Measurements from ENCODE around the gene CLDND2.

CLDND2 gene

DNA sequence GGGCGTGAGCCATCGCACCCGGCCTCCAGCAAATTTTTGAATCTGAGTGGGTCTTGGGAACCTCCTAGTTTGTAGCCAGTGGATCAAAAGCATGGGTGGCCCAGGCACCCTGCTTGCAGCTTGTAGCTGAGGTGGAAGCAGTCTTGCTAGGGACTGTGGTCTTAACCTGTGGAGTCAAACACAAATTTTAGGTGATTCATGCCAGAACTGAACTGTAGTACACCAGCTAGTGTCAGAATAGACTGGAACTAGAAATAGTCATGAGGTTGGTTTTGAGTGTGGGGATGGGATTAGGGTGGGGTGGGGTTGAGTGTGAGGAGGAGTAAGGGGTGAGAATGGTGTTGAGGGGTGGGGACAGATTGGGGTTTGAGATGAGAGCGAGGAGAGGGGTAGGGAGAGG, 13.2 kb upstream of the CLDND2 start:
- Histone ChIP-seq H3K27ac (ENCODE audit: low read depth in 2 of 2, low read length in 2 of 2) (no peak overlapping the region), H3K36me3 (ENCODE audit: control insufficient read depth in 2 of 2, insufficient read depth in 2 of 2, low read length in 2 of 2) (no peaks in the 10 kb centered on the region), H3K9ac (ENCODE audit: low read depth in 1 of 2, low read length in 2 of 2) (no peak overlapping the region), H3K4me1 (ENCODE audit: control insufficient read depth in 2 of 2, insufficient read depth in 2 of 2, low read length in 2 of 2) (no peaks in the 10 kb centered on the region), H3K4me3 (ENCODE audit: low read length in 2 of 2) (no peak overlapping the region), H3K9me3 (ENCODE audit: control insufficient read depth in 2 of 2, low read length in 2 of 2) (peaks cover 0 to 3% of the 10 kb centered on the region in 2 donors), H3K27me3 (ENCODE audit: control insufficient read depth in 2 of 2, insufficient read depth in 2 of 2, low read length in 2 of 2) (peaks cover 0 to 2% of the 10 kb centered on the region in 2 donors)

- Histone ChIP-seq H3K27me3 (ENCODE audit: control insufficient read depth in 2 of 2, insufficient read depth in 2 of 2, low read length in 2 of 2) (no peaks in the 10 kb centered on the region), H3K4me1 (ENCODE audit: control insufficient read depth in 2 of 2, insufficient read depth in 2 of 2, low read length in 2 of 2) (no peaks in the 10 kb centered on the region), H3K9ac (ENCODE audit: low read depth in 1 of 2, low read length in 2 of 2) (no peak overlapping the region), H3K27ac (ENCODE audit: low read depth in 2 of 2, low read length in 2 of 2) (no peak overlapping the region), H3K9me3 (ENCODE audit: control insufficient read depth in 2 of 2, low read length in 2 of 2) (peaks cover 0 to 3% of the 10 kb centered on the region in 2 donors), H3K4me3 (ENCODE audit: low read length in 2 of 2) (no peak overlapping the region), H3K36me3 (ENCODE audit: control insufficient read depth in 2 of 2, insufficient read depth in 2 of 2, low read length in 2 of 2) (no peaks in the 10 kb centered on the region)
Measured at GRCh38 chr19:51380379-51380778, 11.6 kb upstream of the CLDND2 start.

DNA sequence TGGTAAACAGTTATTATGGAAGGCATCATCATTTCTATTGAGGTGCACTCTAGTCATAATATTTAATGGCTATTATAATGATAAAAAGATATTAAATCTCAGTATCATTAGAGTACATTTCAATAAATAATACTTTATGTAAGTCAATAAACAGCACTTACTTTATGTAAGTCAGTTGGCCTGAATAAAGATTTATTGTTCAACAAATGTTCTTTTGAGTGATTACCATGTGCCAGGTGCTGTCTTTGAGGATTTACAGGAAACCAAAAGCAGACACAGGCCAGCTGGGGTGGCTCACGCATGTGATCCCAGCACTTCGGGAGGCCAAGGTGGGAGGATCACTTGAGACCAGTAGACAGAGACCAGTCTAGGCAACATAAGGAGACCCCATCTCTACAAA, 8.6 kb upstream of the CLDND2 start:
- Histone ChIP-seq H3K4me3 (ENCODE audit: low read length in 2 of 2) (no peak overlapping the region), H3K36me3 (ENCODE audit: control insufficient read depth in 2 of 2, insufficient read depth in 2 of 2, low read length in 2 of 2) (no peaks in the 10 kb centered on the region), H3K9ac (ENCODE audit: low read depth in 1 of 2, low read length in 2 of 2) (no peak overlapping the region), H3K27ac (ENCODE audit: low read depth in 2 of 2, low read length in 2 of 2) (no peak overlapping the region), H3K9me3 (ENCODE audit: control insufficient read depth in 2 of 2, low read length in 2 of 2) (peaks cover 0 to 3% of the 10 kb centered on the region in 2 donors), H3K27me3 (ENCODE audit: control insufficient read depth in 2 of 2, insufficient read depth in 2 of 2, low read length in 2 of 2) (no peaks in the 10 kb centered on the region), H3K4me1 (ENCODE audit: control insufficient read depth in 2 of 2, insufficient read depth in 2 of 2, low read length in 2 of 2) (no peaks in the 10 kb centered on the region)

DNA sequence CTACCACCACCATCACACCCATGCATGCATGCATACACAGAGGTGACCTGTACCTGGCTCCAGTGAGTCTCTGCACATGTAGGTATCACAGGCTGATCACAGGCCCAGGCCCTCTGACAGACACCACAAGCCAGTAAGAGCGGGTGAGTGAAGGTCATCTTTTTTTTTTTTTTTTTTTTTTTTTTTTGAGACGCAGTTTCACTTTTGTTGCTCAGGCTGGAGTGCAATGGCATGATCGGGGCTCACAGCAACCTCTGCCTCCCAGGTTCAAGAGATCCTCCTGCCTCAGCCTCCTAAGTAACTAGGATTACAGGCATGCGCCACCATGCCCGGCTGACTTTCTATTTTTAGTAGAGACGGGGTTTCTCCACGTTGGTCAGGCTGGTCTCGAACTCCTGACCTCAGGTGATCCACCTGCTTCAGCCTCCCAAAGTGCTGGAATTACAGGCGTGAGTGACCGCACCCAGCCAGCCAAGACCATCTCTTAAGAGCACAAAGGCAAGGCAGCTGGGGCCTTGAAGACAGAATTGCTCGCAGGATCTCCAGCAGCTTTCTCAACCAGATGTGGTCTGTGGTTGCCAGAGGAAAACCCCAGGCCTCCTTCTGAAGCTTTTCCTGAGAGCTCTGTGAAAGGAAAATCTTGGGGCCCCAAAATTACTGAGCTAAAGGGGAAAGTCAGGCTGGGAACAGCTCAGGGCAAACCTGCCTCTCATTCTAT, 6.9 kb upstream of the CLDND2 start:
- H3K27ac ChIP-seq (ENCODE audit: low read depth in 2 of 2, low read length in 2 of 2), result no peak overlapping the region

GRCh38 chr19:51372649-51373504, 4.1 kb upstream of the CLDND2 start, which contains the start of gene NKG7:
TSS of gene NKG7 (minus strand) at chr19:51372654. CDS start at chr19:51372535, 119 bp downstream.
- no peaks in the 10 kb centered on the region for H3K27me3 ChIP-seq (ENCODE audit: control insufficient read depth in 2 of 2, insufficient read depth in 2 of 2, low read length in 2 of 2)
- H3K27ac ChIP-seq (ENCODE audit: low read depth in 2 of 2, low read length in 2 of 2), result peak within 1 kb of the TSS; percentile 13 to 67
- no peaks in the 10 kb centered on the region for H3K36me3 ChIP-seq (ENCODE audit: control insufficient read depth in 2 of 2, insufficient read depth in 2 of 2, low read length in 2 of 2)
- H3K4me3 ChIP-seq (ENCODE audit: low read length in 2 of 2), result peak within 1 kb of the TSS in 1 of 2 donors; percentile 20
- H3K4me1 ChIP-seq (ENCODE audit: control insufficient read depth in 2 of 2, insufficient read depth in 2 of 2, low read length in 2 of 2), result peaks cover 0 to 6% of the 10 kb centered on the region in 2 donors
- no peaks in the 10 kb centered on the region for H3K9me3 ChIP-seq (ENCODE audit: control insufficient read depth in 2 of 2, low read length in 2 of 2)
- no peak within 1 kb of the TSS for H3K9ac ChIP-seq (ENCODE audit: low read depth in 1 of 2, low read length in 2 of 2)

More for the DNA sequence above, 6.9 kb upstream of the CLDND2 start:
- Histone ChIP-seq H3K36me3 (ENCODE audit: control insufficient read depth in 2 of 2, insufficient read depth in 2 of 2, low read length in 2 of 2) (no peaks in the 10 kb centered on the region), H3K27me3 (ENCODE audit: control insufficient read depth in 2 of 2, insufficient read depth in 2 of 2, low read length in 2 of 2) (no peaks in the 10 kb centered on the region), H3K9ac (ENCODE audit: low read depth in 1 of 2, low read length in 2 of 2) (no peak overlapping the region), H3K9me3 (ENCODE audit: control insufficient read depth in 2 of 2, low read length in 2 of 2) (no peaks in the 10 kb centered on the region), H3K4me3 (ENCODE audit: low read length in 2 of 2) (no peak overlapping the region), H3K4me1 (ENCODE audit: control insufficient read depth in 2 of 2, insufficient read depth in 2 of 2, low read length in 2 of 2) (no peaks in the 10 kb centered on the region)

GRCh38 chr19:51372021-51372648, 3.3 kb upstream of the CLDND2 start:
- Histone ChIP-seq H3K9ac (ENCODE audit: low read depth in 1 of 2, low read length in 2 of 2) (no peak overlapping the region), H3K36me3 (ENCODE audit: control insufficient read depth in 2 of 2, insufficient read depth in 2 of 2, low read length in 2 of 2) (no peaks in the 10 kb centered on the region), H3K27ac (ENCODE audit: low read depth in 2 of 2, low read length in 2 of 2) (peak overlapping the region; percentile 13 to 67), H3K27me3 (ENCODE audit: control insufficient read depth in 2 of 2, insufficient read depth in 2 of 2, low read length in 2 of 2) (no peaks in the 10 kb centered on the region), H3K4me3 (ENCODE audit: low read length in 2 of 2) (peak overlapping the region in 1 of 2 donors; percentile 20), H3K4me1 (ENCODE audit: control insufficient read depth in 2 of 2, insufficient read depth in 2 of 2, low read length in 2 of 2) (peaks cover 0 to 6% of the 10 kb centered on the region in 2 donors), H3K9me3 (ENCODE audit: control insufficient read depth in 2 of 2, low read length in 2 of 2) (no peaks in the 10 kb centered on the region)

DNA sequence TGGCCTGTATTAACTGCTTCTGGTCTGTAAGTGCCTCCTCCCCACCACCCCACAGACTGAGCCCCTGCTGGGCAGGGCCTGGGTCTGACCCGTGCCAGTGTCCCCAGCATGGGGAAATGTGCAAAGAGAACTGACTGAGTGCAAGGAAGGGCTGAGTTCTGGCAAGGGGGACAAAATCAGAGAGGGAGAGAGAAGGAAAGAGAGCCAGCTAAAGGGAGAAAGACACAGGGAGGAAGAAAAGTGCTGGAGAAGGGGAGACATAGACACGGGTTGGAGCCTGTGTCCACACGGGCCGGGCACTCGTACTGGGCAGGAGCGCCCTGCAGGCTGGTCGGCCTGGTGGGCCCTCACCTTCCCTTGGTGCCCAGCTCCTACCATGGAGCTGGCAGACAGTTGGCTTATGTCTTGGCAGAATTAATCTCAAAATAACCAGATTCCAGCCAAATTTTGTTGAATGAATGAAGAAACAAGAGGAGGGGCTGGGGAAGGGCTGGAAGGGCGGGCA, 2.4 kb upstream of the CLDND2 start:
- Histone ChIP-seq H3K27me3 (ENCODE audit: control insufficient read depth in 2 of 2, insufficient read depth in 2 of 2, low read length in 2 of 2) (no peaks in the 10 kb centered on the region), H3K4me1 (ENCODE audit: control insufficient read depth in 2 of 2, insufficient read depth in 2 of 2, low read length in 2 of 2) (peaks cover 5 to 6% of the 10 kb centered on the region in 2 donors), H3K4me3 (ENCODE audit: low read length in 2 of 2) (no peak overlapping the region), H3K9me3 (ENCODE audit: control insufficient read depth in 2 of 2, low read length in 2 of 2) (no peaks in the 10 kb centered on the region), H3K36me3 (ENCODE audit: control insufficient read depth in 2 of 2, insufficient read depth in 2 of 2, low read length in 2 of 2) (no peaks in the 10 kb centered on the region), H3K9ac (ENCODE audit: low read depth in 1 of 2, low read length in 2 of 2) (no peak overlapping the region), H3K27ac (ENCODE audit: low read depth in 2 of 2, low read length in 2 of 2) (no peak overlapping the region)

- Histone ChIP-seq H3K36me3 (ENCODE audit: control insufficient read depth in 2 of 2, insufficient read depth in 2 of 2, low read length in 2 of 2) (no peaks in the 10 kb centered on the region), H3K9me3 (ENCODE audit: control insufficient read depth in 2 of 2, low read length in 2 of 2) (no peaks in the 10 kb centered on the region), H3K27ac (ENCODE audit: low read depth in 2 of 2, low read length in 2 of 2) (no peak overlapping the region), H3K27me3 (ENCODE audit: control insufficient read depth in 2 of 2, insufficient read depth in 2 of 2, low read length in 2 of 2) (no peaks in the 10 kb centered on the region), H3K4me1 (ENCODE audit: control insufficient read depth in 2 of 2, insufficient read depth in 2 of 2, low read length in 2 of 2) (peaks cover 9 to 11% of the 10 kb centered on the region in 2 donors), H3K9ac (ENCODE audit: low read depth in 1 of 2, low read length in 2 of 2) (no peak overlapping the region), H3K4me3 (ENCODE audit: low read length in 2 of 2) (peak overlapping the region in 1 of 2 donors; percentile 13)
Measured at GRCh38 chr19:51370230-51370629, 1.4 kb upstream of the CLDND2 start.

DNA sequence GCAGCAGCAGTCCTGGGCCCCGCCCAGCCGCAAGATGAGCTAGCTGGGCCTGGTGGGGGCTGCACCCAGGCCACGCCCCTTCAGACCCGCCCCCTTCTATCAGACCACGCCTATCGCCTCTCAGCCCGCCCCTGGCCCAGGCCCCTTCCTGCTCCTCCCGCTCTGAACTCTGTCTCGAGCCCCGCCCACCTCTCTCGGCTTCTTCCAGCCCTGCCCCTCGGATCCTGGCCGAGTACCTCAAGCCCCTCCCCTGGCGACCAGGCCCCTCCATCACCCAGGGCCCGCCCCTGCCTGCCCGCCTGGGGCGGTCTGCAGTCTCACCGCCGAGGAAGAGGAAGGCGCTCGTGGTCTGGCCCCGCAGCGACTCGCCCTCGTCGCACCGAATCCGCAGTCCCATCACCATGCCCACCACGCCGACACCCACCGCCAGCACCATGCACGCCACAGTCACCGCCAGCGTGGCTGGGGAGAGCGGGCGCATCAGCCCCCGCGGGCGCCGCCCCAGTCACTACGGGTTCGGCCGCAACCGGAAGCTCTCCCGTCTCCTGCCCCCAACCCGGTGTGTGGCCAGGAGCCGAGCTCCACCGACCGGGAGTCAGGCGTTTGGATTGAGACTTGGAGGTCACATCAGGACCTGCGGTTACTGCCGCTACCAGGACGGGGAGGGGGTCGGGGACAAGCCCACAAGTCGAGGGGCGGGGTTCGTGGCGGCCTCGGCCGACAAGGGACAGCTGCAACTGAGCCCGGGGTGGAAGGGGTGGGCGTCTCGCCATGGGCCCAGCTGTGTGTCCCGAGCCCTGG, 1.0 kb downstream of the CLDND2 start:
- Histone ChIP-seq H3K4me3 (ENCODE audit: low read length in 2 of 2) (peak overlapping the region; percentile 82 to 97), H3K27me3 (ENCODE audit: control insufficient read depth in 2 of 2, insufficient read depth in 2 of 2, low read length in 2 of 2) (no peaks in the 10 kb centered on the region), H3K4me1 (ENCODE audit: control insufficient read depth in 2 of 2, insufficient read depth in 2 of 2, low read length in 2 of 2) (peaks cover 15 to 20% of the 10 kb centered on the region in 2 donors), H3K27ac (ENCODE audit: low read depth in 2 of 2, low read length in 2 of 2) (peak overlapping the region; percentile 93 to 98), H3K9ac (ENCODE audit: low read depth in 1 of 2, low read length in 2 of 2) (peak overlapping the region; percentile 88 to 90), H3K9me3 (ENCODE audit: control insufficient read depth in 2 of 2, low read length in 2 of 2) (no peaks in the 10 kb centered on the region), H3K36me3 (ENCODE audit: control insufficient read depth in 2 of 2, insufficient read depth in 2 of 2, low read length in 2 of 2) (no peaks in the 10 kb centered on the region)
